ENCODE data around the gene HOXD9. TPM values are rescaled to one million over a fixed set of nuclear protein-coding genes. Genes with fewer than 3 reads are reported as not detected.

The HOXD9 gene
- total RNA-seq, 2 experiments from 2014 or later = not detected

DNA sequence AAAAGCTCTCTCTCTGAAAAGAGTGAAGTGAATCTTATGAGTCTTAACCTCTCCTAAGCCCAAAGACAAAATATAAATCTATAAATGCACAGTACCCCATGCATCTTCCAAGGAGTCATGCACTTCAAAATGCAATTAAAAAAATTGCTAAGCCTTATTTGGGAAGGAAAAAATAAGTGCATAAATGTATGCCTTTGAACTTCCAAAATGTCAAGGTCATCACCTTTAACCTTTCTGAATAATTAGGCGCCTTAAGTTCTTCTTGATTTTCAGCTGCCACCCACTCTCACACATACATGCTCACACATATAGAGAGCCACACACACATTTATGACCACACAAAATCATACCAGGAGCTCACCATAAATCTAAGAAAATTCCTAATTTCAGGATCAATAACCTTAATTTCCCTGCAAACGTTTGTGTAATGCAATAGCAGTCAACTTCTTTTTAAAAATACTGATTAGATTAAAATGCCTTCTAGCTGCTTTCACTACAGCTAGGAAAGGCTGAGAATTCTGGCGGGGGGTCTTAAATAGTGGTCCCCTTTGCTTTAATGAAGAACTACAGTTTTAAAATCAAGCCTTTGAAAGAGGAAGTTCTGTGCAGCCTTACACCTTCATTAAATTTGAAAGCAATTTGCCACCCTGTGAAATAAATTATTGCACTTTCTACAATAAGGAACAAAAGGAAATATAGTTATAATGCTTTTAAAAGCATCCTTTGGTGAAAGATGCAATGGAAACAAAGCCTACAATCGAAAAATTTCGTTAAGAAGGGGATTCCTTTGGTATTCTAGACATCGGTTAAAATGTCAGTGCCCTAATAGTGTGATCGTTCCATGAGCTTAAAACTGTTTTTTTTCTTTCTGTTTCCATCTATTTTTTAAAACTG is 11.9 kb upstream of the HOXD9 start:
- no peak overlapping the region for H3K4me3 Mint-ChIP-seq
- CTCF ChIA-PET = interaction anchor here (0.6 to 2.3 kb wide), 12 partner anchors 8 to 444 kb away, joined by 3 to 8 read pairs (median 4); no protein-coding TSS in a partner anchor

DNA sequence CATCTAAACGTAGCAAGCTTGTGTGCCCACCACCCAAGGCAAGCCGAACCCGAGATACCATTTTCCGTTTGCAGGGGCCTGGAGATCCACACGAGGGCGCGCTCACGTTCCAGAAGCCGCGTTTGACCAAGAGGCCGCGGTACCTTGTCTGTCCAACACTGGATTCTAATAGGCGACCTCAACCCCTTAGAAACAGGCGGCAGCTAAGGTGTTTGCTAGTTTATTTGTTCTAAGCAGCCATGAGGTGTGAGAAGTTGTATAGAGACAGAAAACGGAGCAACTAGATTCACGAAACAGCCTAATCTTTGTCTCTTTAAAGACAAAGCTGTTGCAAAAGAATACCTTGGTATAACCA is 11.2 kb upstream of the HOXD9 start:
- H3K4me3 Mint-ChIP-seq = no peak overlapping the region
- CTCF ChIA-PET = interaction anchor here (0.7 to 2.3 kb wide), 9 partner anchors 9 to 50 kb away, joined by 3 to 8 read pairs (median 4); no protein-coding TSS in a partner anchor

More for the DNA sequence above, 11.9 kb upstream of the HOXD9 start:
- Mint-ChIP-seq H3K27ac (no peak overlapping the region), H3K9me3 (ENCODE audit: insufficient read depth) (peaks cover 4% of the 10 kb centered on the region), H3K27me3 (ENCODE audit: low read depth) (peaks cover 77% of the 10 kb centered on the region), H3K4me1 (ENCODE audit: low read depth) (peaks cover 10% of the 10 kb centered on the region), H3K36me3 (ENCODE audit: low read depth) (peaks cover 9% of the 10 kb centered on the region)
- DNase-seq (no peak), ATAC-seq (no peak)
- POLR2A ChIA-PET = interaction anchor here (0.5 to 0.6 kb wide), 2 partner anchors 17 to 46 kb away, joined by 3 read pairs; no protein-coding TSS in a partner anchor

DNA sequence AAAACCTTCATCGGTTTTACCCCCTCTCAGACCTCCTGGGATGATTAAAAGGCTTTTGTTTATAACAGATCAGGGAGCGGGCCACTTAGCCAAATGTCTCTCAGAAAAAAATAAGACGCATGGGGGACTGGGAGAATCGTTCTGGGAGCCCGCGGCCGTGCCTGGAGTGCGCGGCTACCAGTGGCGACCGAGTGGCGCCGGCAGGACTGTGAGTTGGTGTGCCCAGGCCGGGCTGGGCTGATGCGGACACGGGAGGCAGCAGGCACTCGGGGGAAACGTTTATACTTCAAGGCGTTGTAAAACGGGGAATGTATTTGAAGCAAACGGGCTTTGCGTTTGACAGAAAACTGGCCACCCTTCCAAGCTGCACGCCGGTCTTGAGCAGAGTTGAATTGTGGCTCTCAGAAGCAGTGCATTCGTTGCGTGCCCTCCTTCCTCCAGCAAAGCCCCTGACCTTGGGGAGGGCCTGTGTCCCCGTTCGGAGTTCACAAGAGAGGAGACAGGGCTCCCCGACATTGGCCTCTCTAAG is 10.6 kb upstream of the HOXD9 start:
- CTCF ChIA-PET = interaction anchor here (1.7 to 2.3 kb wide), 4 partner anchors 15 to 50 kb away, joined by 5 to 8 read pairs (median 6); no protein-coding TSS in a partner anchor
- Mint-ChIP-seq H3K4me3 (no peak overlapping the region), H3K9me3 (ENCODE audit: insufficient read depth) (peaks cover 6% of the 10 kb centered on the region), H3K36me3 (ENCODE audit: low read depth) (peaks cover 6% of the 10 kb centered on the region), H3K4me1 (ENCODE audit: low read depth) (peaks cover 7% of the 10 kb centered on the region), H3K27ac (no peak overlapping the region), H3K27me3 (ENCODE audit: low read depth) (peaks cover 78% of the 10 kb centered on the region)
- POLR2A ChIA-PET = no interaction called here
- ATAC-seq = no peak
- no peak for DNase-seq

More for the DNA sequence above, 11.2 kb upstream of the HOXD9 start:
- H3K36me3 Mint-ChIP-seq (ENCODE audit: low read depth) = peaks cover 6% of the 10 kb centered on the region
- ATAC-seq (no peak), DNase-seq (no peak)
- peaks cover 8% of the 10 kb centered on the region for H3K4me1 Mint-ChIP-seq (ENCODE audit: low read depth)
- POLR2A ChIA-PET = interaction anchor here (0.5 to 0.6 kb wide), 2 partner anchors 17 to 47 kb away, joined by 3 read pairs; no protein-coding TSS in a partner anchor
- peaks cover 4% of the 10 kb centered on the region for H3K9me3 Mint-ChIP-seq (ENCODE audit: insufficient read depth)
- peaks cover 74% of the 10 kb centered on the region for H3K27me3 Mint-ChIP-seq (ENCODE audit: low read depth)
- H3K27ac Mint-ChIP-seq = no peak overlapping the region

DNA sequence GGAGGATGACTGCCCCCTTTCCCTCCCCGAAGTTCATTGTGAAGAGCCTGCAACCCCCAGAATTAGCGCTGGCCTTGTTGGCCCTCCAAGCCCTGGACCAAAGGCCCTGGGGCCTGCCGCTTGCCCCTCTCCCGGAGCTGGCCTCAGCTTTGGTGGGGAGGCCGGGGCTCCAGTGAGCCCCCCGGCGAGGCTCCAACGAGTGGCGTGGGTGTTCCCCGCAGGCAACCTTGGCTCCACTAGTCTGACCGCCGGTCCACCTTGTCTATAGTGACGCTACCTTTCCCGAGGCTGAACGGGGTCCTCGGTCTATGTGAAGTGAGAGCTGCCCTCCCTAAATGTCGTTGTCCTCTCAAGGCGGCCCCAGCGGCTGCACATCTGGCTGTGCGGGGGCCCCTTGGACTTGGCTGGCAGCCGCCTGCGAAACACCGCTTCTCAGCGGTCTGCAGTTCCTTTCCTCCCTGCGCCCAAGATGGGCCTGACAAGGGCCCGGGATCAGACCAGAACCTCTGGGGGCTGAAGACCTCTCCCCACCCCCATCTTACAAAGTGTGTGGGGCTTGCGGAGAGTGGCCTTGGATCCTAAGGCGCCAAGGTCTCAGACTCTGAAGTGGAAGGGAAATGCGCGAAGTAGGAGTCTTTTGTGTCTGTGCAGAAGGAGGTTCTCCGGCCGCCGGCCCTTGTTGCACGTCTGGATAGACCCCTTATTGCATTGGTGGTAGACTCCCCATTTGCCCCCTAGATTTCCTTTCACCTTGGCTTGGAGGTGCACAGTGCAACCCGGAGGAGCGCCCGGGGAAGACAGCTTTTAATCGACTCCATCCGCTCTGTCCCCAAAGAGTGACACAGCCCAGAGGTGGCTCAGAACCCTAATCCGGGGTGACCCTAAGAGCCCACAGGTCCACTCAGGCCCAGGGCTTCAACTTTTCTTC is 9.9 kb upstream of the HOXD9 start:
- peaks cover 10% of the 10 kb centered on the region for H3K9me3 Mint-ChIP-seq (ENCODE audit: insufficient read depth)
- CTCF ChIA-PET = interaction anchor here (0.6 to 2.0 kb wide), 3 partner anchors 19 to 539 kb away, joined by 3 to 5 read pairs (median 3); no protein-coding TSS in a partner anchor
- H3K27me3 Mint-ChIP-seq (ENCODE audit: low read depth) = peaks cover 79% of the 10 kb centered on the region
- H3K36me3 Mint-ChIP-seq (ENCODE audit: low read depth) = peaks cover 7% of the 10 kb centered on the region
- peaks cover 4% of the 10 kb centered on the region for H3K4me1 Mint-ChIP-seq (ENCODE audit: low read depth)
- DNase-seq (no peak), ATAC-seq (no peak)
- H3K4me3 Mint-ChIP-seq = no peak overlapping the region
- H3K27ac Mint-ChIP-seq = no peak overlapping the region
- POLR2A ChIA-PET = no interaction called here

DNA sequence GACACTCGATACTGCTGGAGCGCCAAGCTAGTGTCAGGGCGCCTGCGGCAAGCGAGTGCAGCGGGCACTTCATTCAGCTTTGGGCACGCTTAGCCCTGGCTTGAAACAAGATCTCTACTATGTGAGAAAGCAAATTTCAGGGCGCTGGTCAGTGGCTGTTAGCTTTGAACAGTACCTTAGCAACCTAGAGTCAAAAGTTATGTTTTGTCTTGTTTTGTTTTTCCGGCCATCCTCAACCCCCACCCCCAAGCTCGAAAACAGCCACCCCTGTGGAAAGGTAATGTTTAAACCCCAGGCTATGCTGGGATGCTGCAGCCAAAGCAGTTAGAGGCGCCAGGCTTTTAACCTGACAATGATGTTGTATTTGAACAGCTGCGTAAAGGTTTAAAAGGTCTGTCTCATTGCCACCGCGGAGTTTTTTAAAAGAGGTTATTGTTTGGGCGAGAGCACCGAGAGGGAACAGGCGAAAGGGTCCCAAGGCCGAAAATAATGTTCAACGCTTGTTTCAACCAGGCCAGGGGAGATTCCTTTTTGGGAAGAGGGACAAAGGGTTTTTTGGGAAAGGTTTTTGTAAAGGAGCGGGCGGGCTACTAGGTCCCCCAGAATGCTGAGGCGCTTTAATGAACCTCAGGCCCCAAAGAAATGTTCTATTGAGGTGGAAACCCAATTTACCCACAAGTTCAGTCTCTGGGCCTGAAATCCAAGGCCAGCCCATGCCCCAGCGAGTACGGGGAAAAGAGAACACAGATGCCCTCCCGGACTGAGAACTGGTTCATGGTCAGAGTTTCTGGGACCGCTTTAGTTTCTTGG is 8.2 kb upstream of the HOXD9 start:
- H3K27me3 Mint-ChIP-seq (ENCODE audit: low read depth) = peaks cover 84% of the 10 kb centered on the region
- no peak overlapping the region for H3K4me3 Mint-ChIP-seq
- H3K36me3 Mint-ChIP-seq (ENCODE audit: low read depth) = peaks cover 8% of the 10 kb centered on the region
- no peak for ATAC-seq
- DNase-seq = no peak
- POLR2A ChIA-PET = interaction anchor here (0.7 kb wide), 1 partner anchor 10 kb away, joined by 3 read pairs; no protein-coding TSS in a partner anchor
- H3K27ac Mint-ChIP-seq = no peak overlapping the region
- CTCF ChIA-PET = interaction anchor here (0.9 to 1.0 kb wide), 2 partner anchors 17 to 48 kb away, joined by 3 to 5 read pairs; no protein-coding TSS in a partner anchor
- H3K9me3 Mint-ChIP-seq (ENCODE audit: insufficient read depth) = peaks cover 10% of the 10 kb centered on the region
- H3K4me1 Mint-ChIP-seq (ENCODE audit: low read depth) = no peaks in the 10 kb centered on the region

DNA sequence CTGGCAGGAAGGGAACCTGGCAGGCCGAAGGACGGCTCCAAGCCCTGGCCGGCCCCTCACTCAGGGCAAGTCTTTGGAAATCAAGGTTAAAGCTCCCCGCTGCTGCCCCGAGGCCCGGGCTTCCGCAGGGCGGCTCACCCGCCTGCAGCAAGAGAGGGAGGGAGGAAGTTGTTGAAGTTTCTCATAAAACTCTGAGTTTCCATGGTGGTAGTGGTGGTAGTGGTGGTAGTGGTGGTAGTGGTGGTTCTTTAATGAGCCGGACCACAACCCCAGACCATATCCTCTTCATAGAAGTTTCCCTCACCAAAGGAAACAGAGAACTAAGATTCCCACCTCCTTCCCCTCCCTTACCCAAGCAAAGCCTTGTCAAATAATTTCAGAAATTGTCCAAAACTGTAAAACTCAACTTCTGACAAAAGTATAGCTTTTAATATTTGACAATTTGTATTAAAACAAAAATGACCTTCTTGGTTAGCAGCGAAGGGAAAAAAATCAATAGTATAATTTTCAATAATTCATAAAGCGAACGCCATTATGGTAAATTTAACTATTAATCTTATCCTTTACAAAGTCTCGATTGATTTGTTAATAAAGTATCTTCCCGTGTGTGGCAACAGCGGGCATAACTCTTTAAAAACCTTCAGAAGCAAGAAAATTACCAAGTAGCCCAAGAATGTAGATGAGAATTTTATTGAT is 7.4 kb upstream of the HOXD9 start:
- Mint-ChIP-seq H3K36me3 (ENCODE audit: low read depth) (peaks cover 6% of the 10 kb centered on the region), H3K4me1 (ENCODE audit: low read depth) (no peaks in the 10 kb centered on the region), H3K27ac (no peak overlapping the region), H3K27me3 (ENCODE audit: low read depth) (peaks cover 84% of the 10 kb centered on the region), H3K4me3 (no peak overlapping the region), H3K9me3 (ENCODE audit: insufficient read depth) (peaks cover 10% of the 10 kb centered on the region)
- ATAC-seq = no peak
- DNase-seq = no peak
- POLR2A ChIA-PET = no interaction called here
- CTCF ChIA-PET = no interaction called here

DNA sequence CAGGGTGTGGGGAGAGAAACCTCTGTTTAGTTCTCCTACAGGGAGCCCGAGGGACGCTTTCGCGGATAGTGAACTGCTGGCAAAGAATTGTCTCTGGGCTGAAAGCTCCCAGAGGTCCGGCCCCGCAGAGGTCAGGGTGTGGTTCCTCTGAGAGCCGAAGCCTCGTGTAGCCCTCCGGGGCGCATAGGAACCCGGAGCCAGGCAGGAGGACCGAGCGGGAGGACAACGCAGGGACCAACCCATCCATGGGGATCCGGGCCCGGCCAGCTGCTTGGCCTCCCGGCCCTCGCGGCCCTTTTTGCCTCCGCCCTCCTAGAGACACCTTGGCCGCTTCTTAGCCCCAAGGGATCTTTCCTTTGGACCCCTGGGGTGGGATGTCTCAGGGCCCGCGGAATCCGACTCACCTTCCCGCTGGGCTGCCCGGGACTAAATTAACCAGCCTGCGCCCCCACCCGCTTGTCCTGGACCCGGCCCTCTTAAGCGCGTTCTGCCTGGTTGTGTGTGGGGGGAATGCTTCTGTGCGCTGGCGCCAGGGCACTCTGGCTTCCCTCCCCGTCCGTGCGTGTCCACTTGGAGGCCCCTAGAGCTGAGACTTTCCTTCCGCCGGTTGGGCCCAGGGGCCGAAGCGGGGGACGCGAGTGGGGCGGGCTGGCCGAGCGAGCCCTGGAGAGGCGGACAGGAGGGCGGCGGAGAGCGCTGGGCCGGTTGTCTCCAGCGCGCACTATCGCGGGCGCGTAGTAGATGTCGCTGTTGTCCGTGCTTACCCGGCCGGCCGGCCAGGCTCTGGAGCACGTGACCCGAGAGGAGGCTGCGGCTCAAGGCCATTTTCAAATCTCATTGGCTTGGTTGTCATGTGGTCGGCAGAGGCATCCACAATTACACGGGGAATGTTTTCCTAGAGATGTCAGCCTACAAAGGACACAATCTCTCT is 6.4 kb upstream of the HOXD9 start, which contains the start of gene HOXD10:
TSS of gene HOXD10 (plus strand) at position 896 of the 931 bp plus-strand sequence. CDS start 56 bp downstream, outside the sequence.
- ATAC-seq (no peak), DNase-seq (no peak)
- ChIA-PET POLR2A (no interaction called here), CTCF (no interaction called here)
- no peak within 1 kb of the TSS for H3K4me3 Mint-ChIP-seq
- no peaks in the 10 kb centered on the region for H3K4me1 Mint-ChIP-seq (ENCODE audit: low read depth)
- H3K9me3 Mint-ChIP-seq (ENCODE audit: insufficient read depth) = peaks cover 10% of the 10 kb centered on the region
- H3K27ac Mint-ChIP-seq = no peak within 1 kb of the TSS
- H3K36me3 Mint-ChIP-seq (ENCODE audit: low read depth) = peaks cover 6% of the 10 kb centered on the region
- peaks cover 86% of the 10 kb centered on the region for H3K27me3 Mint-ChIP-seq (ENCODE audit: low read depth)

DNA sequence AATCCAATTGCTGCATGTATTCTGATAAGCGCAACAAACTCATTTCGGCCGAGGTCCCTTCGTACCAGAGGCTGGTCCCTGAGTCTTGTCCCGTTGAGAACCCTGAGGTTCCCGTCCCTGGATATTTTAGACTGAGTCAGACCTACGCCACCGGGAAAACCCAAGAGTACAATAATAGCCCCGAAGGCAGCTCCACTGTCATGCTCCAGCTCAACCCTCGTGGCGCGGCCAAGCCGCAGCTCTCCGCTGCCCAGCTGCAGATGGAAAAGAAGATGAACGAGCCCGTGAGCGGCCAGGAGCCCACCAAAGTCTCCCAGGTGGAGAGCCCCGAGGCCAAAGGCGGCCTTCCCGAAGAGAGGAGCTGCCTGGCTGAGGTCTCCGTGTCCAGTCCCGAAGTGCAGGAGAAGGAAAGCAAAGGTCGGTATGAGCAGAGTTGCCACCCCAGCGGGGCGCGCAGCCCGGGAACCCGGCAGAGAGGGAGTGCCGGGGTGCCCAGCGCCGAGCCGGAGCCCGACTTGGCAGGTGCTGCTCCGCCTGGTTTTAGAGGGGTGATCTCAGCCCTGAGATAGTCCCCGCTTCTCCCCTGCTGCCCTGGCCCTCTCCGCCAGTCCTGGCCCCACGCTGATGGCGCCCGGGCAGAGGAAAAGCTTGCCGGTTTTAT is 5.2 kb upstream of the HOXD9 start:
- H3K27ac Mint-ChIP-seq = no peak overlapping the region
- ATAC-seq (no peak), DNase-seq (no peak)
- H3K4me1 Mint-ChIP-seq (ENCODE audit: low read depth) = no peaks in the 10 kb centered on the region
- POLR2A ChIA-PET = no interaction called here
- H3K36me3 Mint-ChIP-seq (ENCODE audit: low read depth) = peaks cover 4% of the 10 kb centered on the region
- peaks cover 10% of the 10 kb centered on the region for H3K9me3 Mint-ChIP-seq (ENCODE audit: insufficient read depth)
- peaks cover 84% of the 10 kb centered on the region for H3K27me3 Mint-ChIP-seq (ENCODE audit: low read depth)
- H3K4me3 Mint-ChIP-seq = no peak overlapping the region
- CTCF ChIA-PET = no interaction called here

DNA sequence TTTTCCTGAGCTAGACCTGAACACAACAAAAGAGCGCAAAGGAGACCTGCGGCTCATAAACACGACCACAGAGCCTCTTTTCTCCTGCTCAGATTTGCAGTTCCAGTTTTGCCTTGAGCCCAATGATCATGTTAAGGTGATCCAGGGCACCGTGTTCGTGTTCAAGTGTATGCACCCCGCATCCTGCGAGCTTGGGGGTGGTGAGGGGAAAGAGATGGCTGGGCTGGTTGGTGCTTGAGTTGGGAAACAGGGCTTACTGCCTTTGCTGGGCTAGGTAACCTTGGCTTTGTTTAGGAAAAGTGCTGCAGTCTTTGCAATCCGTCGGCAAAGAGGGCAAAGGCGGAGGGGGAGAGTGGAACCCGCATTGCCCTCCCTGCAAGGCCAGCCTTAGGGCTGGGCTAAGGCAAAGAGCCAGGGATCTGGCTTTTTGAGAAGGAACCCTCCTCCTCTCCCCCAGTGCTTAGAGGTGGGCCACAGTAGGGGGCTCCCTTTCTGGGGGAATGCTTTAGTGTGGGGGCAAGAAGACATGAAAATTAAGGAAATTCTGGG is 4.6 kb upstream of the HOXD9 start:
- ATAC-seq (no peak), DNase-seq (no peak)
- Mint-ChIP-seq H3K27ac (no peak overlapping the region), H3K4me1 (ENCODE audit: low read depth) (no peaks in the 10 kb centered on the region), H3K36me3 (ENCODE audit: low read depth) (peaks cover 4% of the 10 kb centered on the region), H3K27me3 (ENCODE audit: low read depth) (peaks cover 83% of the 10 kb centered on the region), H3K9me3 (ENCODE audit: insufficient read depth) (peaks cover 9% of the 10 kb centered on the region), H3K4me3 (no peak overlapping the region)
- CTCF ChIA-PET = no interaction called here
- POLR2A ChIA-PET = no interaction called here
